ENCODE data around the gene NIM1K.
"Not testable (repeated sequence)": the region's sequence is repeated elsewhere in the genome, so short reads cannot be mapped to it uniquely, and the experiment has no call there.

Gene NIM1K

DNA sequence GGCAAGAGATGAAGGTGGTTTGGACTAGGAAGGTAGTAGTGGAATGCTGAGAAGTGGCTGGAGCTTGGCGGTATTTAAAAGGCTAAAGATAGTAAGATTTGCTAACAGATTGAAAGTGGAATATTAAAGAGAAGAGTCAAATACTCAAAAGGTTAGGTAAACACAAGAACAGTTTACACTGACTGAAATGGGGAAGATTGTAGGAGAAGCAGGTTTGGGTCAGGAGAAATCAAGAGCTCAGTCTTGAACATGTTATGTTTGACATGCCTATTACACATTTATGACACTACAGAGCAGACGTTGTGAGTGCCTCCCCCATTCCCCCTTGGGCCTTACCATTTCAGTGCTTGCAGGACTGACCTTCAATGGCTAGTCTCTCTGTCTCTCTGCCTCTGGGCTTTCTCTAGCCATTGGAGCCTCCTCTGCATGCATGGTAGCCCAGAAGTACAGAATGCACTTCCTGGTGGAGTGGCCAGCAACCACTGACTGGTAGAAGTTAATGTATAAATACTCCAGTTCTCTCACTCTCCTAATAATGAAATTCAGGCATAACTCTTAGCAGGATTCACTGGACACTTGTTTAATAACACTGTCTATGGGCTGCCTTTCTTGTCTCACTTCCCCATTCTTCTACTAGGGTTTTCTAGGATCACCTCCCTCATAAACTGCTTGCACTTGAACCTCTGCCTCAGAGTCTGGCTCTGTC, 64.4 kb downstream of the NIM1K start:
- Histone ChIP-seq H3K4me3 (ENCODE audit: low read depth in 1 of 2, low read length in 2 of 2) (no peak overlapping the region), H3K27me3 (ENCODE audit: control insufficient read depth in 1 of 2, insufficient read depth in 2 of 2, low read length in 2 of 2) (no peaks in the 10 kb centered on the region), H3K27ac (ENCODE audit: low read depth, low read length) (no peak overlapping the region), H3K4me1 (ENCODE audit: insufficient read depth, low read length) (no peaks in the 10 kb centered on the region), H3K9me3 (ENCODE audit: low read length) (no peaks in the 10 kb centered on the region), H3K9ac (ENCODE audit: low read length) (no peak overlapping the region), H3K36me3 (ENCODE audit: insufficient read depth, low read length) (no peaks in the 10 kb centered on the region)

DNA sequence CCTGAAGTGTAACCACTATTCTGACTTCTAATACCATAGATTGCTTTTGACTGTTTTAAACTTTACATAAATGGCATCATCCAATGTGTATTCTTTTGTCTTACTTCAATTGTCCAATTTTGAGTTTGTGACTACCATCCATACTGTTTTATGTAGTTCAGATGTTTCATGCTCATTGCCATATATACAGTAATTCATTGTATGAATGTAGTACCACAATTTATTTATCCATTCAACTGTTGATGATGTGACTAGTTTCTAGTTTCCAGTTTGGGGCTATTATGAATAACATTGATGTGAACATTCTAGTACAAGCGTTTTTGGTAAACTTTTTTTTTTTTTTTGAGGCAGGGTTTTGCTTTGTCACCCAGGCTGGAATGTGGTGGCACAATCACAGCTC, 66.1 kb downstream of the NIM1K start:
- H3K9me3 ChIP-seq (ENCODE audit: low read length): no peaks in the 10 kb centered on the region
- no peaks in the 10 kb centered on the region for H3K36me3 ChIP-seq (ENCODE audit: insufficient read depth, low read length)
- H3K27me3 ChIP-seq (ENCODE audit: control insufficient read depth in 1 of 2, insufficient read depth in 2 of 2, low read length in 2 of 2): no peaks in the 10 kb centered on the region
- H3K4me3 ChIP-seq (ENCODE audit: low read depth in 1 of 2, low read length in 2 of 2): no peak overlapping the region
- H3K9ac ChIP-seq (ENCODE audit: low read length): no peak overlapping the region
- H3K27ac ChIP-seq (ENCODE audit: low read depth, low read length): no peak overlapping the region
- H3K4me1 ChIP-seq (ENCODE audit: insufficient read depth, low read length): no peaks in the 10 kb centered on the region

DNA sequence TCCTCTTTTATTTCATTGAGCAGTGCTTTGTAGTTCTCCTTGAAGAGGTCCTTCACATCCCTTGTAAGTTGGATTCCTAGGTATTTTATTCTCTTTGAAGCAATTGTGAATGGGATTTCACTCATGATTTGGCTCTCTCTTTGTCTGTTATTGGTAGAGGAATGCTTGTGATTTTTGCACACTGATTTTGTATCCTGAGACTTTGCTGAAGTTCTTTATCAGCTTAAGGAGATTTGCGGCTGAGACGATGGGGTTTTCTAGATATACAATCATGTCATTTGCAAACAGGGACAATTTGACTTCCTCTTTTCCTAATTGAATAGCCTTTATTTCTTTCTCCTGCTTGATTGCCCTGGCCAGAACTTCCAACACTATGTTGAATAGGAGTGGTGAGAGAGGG, 70.2 kb downstream of the NIM1K start:
- not testable (repeated sequence) for H3K9me3 ChIP-seq (ENCODE audit: low read length); H3K27me3 ChIP-seq (ENCODE audit: control insufficient read depth in 1 of 2, insufficient read depth in 2 of 2, low read length in 2 of 2); H3K36me3 ChIP-seq (ENCODE audit: insufficient read depth, low read length); H3K9ac ChIP-seq (ENCODE audit: low read length); H3K4me3 ChIP-seq (ENCODE audit: low read depth in 1 of 2, low read length in 2 of 2); H3K4me1 ChIP-seq (ENCODE audit: insufficient read depth, low read length); H3K27ac ChIP-seq (ENCODE audit: low read depth, low read length)

DNA sequence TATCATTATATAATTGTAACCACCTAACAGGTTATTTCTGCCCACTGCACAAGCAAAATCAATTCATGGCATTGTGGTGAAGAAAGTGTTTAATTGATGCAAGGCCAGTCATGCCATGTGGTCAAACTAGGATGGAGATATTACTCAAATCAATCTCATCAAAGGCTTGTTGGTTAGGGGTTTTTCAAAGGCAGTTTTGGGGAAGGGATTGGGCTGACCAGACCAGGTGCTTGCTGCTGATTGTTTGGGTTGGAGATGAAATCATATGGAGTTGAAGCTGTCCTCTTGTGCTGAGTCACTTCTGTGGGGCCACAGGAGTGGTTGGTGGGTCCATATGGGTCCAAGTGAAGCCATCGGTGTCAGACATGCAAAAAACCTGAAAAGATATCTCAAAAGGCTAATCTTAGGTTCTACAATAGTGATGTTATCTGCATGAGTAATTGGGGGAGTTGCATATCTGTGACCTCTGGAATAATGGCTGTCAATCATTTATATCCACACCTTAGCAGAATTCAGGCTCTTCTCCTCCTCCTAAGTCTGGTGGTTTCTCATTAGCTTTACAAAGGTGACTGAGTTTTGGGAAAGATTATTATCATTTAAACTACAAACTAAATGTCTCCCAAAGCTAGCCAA, 76.3 kb downstream of the NIM1K start:
- no peaks in the 10 kb centered on the region for H3K9me3 ChIP-seq (ENCODE audit: low read length)
- no peaks in the 10 kb centered on the region for H3K27me3 ChIP-seq (ENCODE audit: control insufficient read depth in 1 of 2, insufficient read depth in 2 of 2, low read length in 2 of 2)
- H3K4me3 ChIP-seq (ENCODE audit: low read depth in 1 of 2, low read length in 2 of 2): no peak overlapping the region
- no peak overlapping the region for H3K27ac ChIP-seq (ENCODE audit: low read depth, low read length)
- H3K9ac ChIP-seq (ENCODE audit: low read length): no peak overlapping the region
- no peaks in the 10 kb centered on the region for H3K36me3 ChIP-seq (ENCODE audit: insufficient read depth, low read length)
- H3K4me1 ChIP-seq (ENCODE audit: insufficient read depth, low read length): no peaks in the 10 kb centered on the region

DNA sequence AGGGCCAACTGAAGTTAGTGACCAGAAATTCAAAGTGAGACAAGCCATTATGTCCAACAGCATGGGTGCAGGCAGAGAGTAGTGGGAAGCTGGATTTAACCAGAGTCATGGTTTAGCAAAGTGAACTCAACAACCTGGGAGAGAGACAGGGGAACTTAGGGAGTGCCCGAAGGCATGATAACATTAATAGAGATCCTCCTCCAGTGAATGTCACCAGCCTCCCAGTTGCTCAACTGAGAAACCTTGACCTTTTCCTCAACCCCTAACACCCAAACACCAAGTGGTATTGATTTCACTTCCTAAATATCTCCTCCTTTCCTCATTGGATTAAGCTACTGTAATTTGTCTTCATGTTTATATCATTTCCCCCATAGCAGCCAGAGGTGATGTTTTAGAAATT, 78.6 kb downstream of the NIM1K start:
- no peaks in the 10 kb centered on the region for H3K9me3 ChIP-seq (ENCODE audit: low read length)
- no peak overlapping the region for H3K4me3 ChIP-seq (ENCODE audit: low read depth in 1 of 2, low read length in 2 of 2)
- no peaks in the 10 kb centered on the region for H3K36me3 ChIP-seq (ENCODE audit: insufficient read depth, low read length)
- no peaks in the 10 kb centered on the region for H3K27me3 ChIP-seq (ENCODE audit: control insufficient read depth in 1 of 2, insufficient read depth in 2 of 2, low read length in 2 of 2)
- no peak overlapping the region for H3K9ac ChIP-seq (ENCODE audit: low read length)
- no peaks in the 10 kb centered on the region for H3K4me1 ChIP-seq (ENCODE audit: insufficient read depth, low read length)
- H3K27ac ChIP-seq (ENCODE audit: low read depth, low read length): no peak overlapping the region

DNA sequence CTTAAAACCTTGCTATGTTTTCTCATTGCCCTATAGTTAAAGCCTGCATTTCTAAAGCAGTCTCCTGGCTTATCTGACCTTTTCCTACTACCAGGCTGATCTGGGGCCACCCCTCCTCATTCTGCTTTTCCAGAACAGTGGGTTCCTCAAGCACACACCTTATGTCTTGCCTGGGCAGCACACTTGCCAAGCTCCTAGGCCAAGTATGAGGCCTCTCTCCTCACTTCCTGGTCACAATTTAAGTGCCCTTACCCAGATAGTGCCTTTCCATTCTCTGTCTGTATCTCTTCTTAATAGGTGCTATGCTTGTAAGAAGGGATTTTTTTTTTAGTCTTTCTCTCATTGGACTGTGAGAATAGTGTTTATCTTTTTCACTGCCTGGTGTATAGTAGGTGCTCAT, 81.5 kb downstream of the NIM1K start:
- Histone ChIP-seq H3K4me1 (ENCODE audit: insufficient read depth, low read length) (no peaks in the 10 kb centered on the region), H3K36me3 (ENCODE audit: insufficient read depth, low read length) (no peaks in the 10 kb centered on the region), H3K4me3 (ENCODE audit: low read depth in 1 of 2, low read length in 2 of 2) (no peak overlapping the region), H3K27me3 (ENCODE audit: control insufficient read depth in 1 of 2, insufficient read depth in 2 of 2, low read length in 2 of 2) (no peaks in the 10 kb centered on the region), H3K9ac (ENCODE audit: low read length) (no peak overlapping the region), H3K9me3 (ENCODE audit: low read length) (no peaks in the 10 kb centered on the region), H3K27ac (ENCODE audit: low read depth, low read length) (no peak overlapping the region)

DNA sequence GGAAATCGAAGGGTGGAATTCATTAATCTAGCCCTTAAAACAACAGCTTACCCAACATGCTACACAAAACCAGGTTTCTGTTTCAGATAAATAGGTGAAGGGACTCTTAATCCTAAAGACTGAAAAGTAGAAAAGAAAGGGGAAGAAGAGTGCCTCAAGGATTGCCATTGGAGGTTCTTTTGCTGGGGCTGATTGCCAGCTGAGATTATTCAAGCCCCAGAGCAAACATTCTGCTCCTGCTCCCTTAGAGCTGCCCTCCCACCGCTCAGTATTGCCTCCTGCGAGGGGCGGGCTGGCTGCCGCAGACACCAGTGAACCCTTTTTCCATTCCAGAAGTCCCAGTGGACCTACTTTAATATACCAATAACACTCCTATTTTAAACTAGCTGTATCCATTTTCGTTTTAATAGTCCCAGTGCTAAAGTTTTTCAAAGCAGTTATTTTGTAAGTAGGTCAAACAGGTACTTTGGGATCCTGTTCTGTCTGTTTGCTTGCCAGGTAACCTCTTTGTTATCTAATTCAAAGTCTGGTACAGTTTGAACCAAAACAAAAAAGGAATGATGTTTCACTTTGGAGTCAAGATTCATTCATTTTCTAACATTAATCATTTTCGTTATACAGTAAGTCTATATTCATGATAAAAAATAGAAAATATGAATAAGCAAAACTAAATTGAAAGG, 82.5 kb downstream of the NIM1K start:
- Histone ChIP-seq H3K4me3 (ENCODE audit: low read depth in 1 of 2, low read length in 2 of 2) (no peak overlapping the region), H3K27me3 (ENCODE audit: control insufficient read depth in 1 of 2, insufficient read depth in 2 of 2, low read length in 2 of 2) (no peaks in the 10 kb centered on the region), H3K27ac (ENCODE audit: low read depth, low read length) (no peak overlapping the region)

DNA sequence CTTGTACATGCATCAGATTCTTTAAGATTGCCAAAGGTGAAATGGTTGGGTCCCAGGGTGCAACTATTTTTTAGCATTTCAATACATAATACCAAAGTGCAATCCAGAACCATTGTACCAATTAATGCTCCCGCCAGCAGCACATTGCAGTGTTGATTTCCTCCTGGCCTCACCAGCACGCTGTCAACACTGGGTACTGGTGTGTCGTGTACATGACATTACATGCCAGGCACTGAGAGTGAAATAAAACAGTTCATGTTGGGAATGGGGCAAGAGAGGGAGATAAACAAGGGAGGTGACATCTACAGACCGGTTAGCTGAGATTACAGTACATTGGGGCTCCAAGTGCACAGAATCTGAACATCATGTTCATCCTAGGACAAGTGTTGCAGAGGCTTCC, 83.4 kb downstream of the NIM1K start:
- Histone ChIP-seq H3K9ac (ENCODE audit: low read length) (no peak overlapping the region), H3K4me1 (ENCODE audit: insufficient read depth, low read length) (no peaks in the 10 kb centered on the region), H3K27me3 (ENCODE audit: control insufficient read depth in 1 of 2, insufficient read depth in 2 of 2, low read length in 2 of 2) (no peaks in the 10 kb centered on the region), H3K9me3 (ENCODE audit: low read length) (no peaks in the 10 kb centered on the region), H3K36me3 (ENCODE audit: insufficient read depth, low read length) (no peaks in the 10 kb centered on the region), H3K4me3 (ENCODE audit: low read depth in 1 of 2, low read length in 2 of 2) (no peak overlapping the region), H3K27ac (ENCODE audit: low read depth, low read length) (no peak overlapping the region)

More for the DNA sequence above, 82.5 kb downstream of the NIM1K start:
- Histone ChIP-seq H3K4me1 (ENCODE audit: insufficient read depth, low read length) (no peaks in the 10 kb centered on the region), H3K9ac (ENCODE audit: low read length) (no peak overlapping the region), H3K36me3 (ENCODE audit: insufficient read depth, low read length) (no peaks in the 10 kb centered on the region), H3K9me3 (ENCODE audit: low read length) (no peaks in the 10 kb centered on the region)

DNA sequence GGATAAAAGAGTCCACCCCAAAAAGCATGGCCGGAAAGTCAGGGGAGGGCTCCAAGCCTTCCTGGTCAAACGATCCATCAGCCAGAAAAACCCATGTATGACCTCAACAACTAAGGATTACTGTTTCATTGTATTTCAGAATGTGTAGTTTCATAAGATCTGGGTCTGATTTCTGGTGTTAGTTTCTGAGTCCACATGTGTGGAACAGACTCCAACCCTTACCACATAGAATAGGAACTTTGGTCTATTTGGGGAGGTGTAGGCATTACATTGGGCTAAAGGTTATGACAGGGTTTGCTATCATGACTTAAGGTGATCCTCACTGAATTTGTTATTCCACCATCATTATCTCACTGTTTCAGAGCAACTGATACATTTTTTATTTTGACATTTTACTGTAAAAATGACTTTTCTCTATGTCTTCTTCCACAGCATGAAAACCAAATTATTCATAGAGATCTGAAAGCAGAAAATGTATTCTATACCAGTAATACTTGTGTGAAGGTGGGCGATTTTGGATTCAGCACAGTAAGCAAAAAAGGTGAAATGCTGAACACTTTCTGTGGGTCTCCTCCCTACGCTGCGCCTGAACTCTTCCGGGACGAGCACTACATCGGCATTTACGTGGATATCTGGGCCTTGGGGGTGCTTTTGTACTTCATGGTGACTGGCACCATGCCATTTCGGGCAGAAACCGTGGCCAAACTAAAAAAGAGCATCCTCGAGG, 87.7 kb downstream of the NIM1K start:
- Histone ChIP-seq H3K4me3 (ENCODE audit: low read depth in 1 of 2, low read length in 2 of 2) (no peak overlapping the region), H3K27me3 (ENCODE audit: control insufficient read depth in 1 of 2, insufficient read depth in 2 of 2, low read length in 2 of 2) (no peaks in the 10 kb centered on the region), H3K36me3 (ENCODE audit: insufficient read depth, low read length) (no peaks in the 10 kb centered on the region), H3K9me3 (ENCODE audit: low read length) (no peaks in the 10 kb centered on the region), H3K9ac (ENCODE audit: low read length) (no peak overlapping the region), H3K27ac (ENCODE audit: low read depth, low read length) (no peak overlapping the region), H3K4me1 (ENCODE audit: insufficient read depth, low read length) (no peaks in the 10 kb centered on the region)

DNA sequence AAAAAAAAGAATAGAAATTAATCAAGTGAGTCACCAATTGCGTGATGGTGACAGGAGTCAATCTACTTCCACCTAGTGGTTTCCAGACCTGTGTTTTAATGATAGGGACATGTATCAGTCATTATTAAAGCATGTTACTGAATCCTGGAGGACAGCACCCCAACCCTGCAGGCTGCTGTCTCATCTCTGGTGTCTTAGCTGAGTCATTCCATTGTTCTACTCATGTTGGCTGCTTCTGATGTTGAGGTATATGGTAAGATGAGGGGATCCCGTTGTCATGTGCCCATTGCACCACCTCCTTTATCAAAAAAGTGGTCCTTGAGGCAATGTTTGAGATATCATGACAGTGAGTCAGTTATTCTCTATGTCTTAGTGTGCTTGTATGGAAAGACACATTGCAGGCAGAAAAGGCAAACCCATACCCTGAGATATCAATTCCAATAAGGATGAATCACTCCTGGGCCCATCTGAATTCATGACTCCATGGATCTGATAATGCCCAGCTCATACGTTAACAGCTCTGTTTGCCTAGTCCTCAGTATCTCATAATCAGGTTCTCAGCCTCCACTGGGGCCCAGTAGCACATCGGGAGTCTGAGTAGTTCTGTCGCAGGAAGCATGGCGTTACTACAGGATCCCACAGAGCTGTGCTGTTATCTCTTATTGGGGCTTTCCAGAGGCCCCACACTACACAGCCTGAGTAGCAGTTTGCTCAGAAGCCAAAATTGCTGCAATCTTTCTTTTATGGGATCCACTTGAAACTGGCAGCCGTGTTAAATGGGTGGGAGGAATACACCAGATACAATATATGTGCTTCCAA, 90.0 kb downstream of the NIM1K start:
- H3K36me3 ChIP-seq (ENCODE audit: insufficient read depth, low read length): no peaks in the 10 kb centered on the region
- no peak overlapping the region for H3K27ac ChIP-seq (ENCODE audit: low read depth, low read length)
- H3K4me3 ChIP-seq (ENCODE audit: low read depth in 1 of 2, low read length in 2 of 2): no peak overlapping the region
- H3K27me3 ChIP-seq (ENCODE audit: control insufficient read depth in 1 of 2, insufficient read depth in 2 of 2, low read length in 2 of 2): no peaks in the 10 kb centered on the region
- H3K4me1 ChIP-seq (ENCODE audit: insufficient read depth, low read length): no peaks in the 10 kb centered on the region
- H3K9me3 ChIP-seq (ENCODE audit: low read length): no peaks in the 10 kb centered on the region
- no peak overlapping the region for H3K9ac ChIP-seq (ENCODE audit: low read length)

DNA sequence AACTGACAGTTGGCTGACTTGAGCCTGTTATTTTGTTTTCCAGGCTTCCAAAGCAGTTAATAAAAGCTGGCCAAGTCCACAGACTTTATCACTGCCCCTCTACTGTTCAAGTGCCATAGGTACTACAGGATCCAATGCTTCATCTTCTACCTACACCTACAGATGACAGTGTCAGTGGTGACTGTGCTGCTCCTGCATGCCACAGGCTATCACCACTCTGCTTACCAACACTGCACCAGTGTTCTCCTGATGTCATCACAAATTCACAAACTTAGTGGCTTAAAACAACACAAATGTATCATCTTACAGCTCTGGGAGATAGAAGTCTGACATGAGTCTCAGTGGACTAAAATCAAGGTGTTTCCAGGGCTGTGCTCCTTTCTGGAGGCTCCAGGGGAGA, 94.6 kb downstream of the NIM1K start:
- Histone ChIP-seq H3K27me3 (ENCODE audit: control insufficient read depth in 1 of 2, insufficient read depth in 2 of 2, low read length in 2 of 2) (no peaks in the 10 kb centered on the region), H3K4me1 (ENCODE audit: insufficient read depth, low read length) (no peaks in the 10 kb centered on the region), H3K9ac (ENCODE audit: low read length) (no peak overlapping the region), H3K36me3 (ENCODE audit: insufficient read depth, low read length) (peaks cover 12% of the 10 kb centered on the region), H3K9me3 (ENCODE audit: low read length) (no peaks in the 10 kb centered on the region), H3K4me3 (ENCODE audit: low read depth in 1 of 2, low read length in 2 of 2) (no peak overlapping the region), H3K27ac (ENCODE audit: low read depth, low read length) (no peak overlapping the region)

All from muscle layer of colon (tissue), 2 donors.